GM12892 (cell line): Measurements from ENCODE around the gene CDS2.

Experiments used
- POLR2A ChIP-seq: IDR thresholded peaks from 2 replicates; pipeline ENCODE4 v1.6.1; 2011; ENCODE audit warnings: low read depth, low read length, control low read depth
- POLR2AphosphoS5 ChIP-seq: IDR thresholded peaks from 2 replicates; pipeline ENCODE4 v1.6.1; 2011; ENCODE audit warnings: low read depth, low read length, control low read depth

DNA sequence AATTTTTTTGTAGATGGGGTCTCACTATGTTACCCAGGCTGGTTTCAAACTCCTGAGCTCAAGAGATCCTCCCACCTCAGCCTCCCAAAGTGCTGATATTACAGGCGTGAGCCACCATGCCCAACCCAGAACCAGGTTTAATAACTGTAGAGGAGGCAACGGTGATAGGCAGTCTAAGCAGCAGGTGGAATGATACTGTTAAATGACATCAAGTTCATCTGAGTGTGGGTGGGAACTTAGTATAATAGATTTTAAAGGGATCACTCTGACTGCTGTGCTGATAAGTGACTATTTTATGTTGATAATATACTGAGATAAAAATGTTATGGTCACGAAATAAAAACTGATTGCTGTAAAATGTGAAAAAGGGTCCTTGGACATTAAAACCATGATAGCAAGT lies 38.1 kb upstream of the CDS2 start:
- TF ChIP-seq POLR2A (no peak), POLR2AphosphoS5 (no peak)
